Neural progenitor cell (in vitro differentiated cells): ENCODE measurements around the gene CFAP58.
A peak's percentile ranks its signal among the peaks of the same experiment; 100 is the strongest.

Source experiments
- EZH2 ChIP-seq: fragments of 200-600 bp; sonication (generic); IDR thresholded peaks from 2 replicates; pipeline ENCODE4 v1.6.1; 2017; ENCODE audit warnings: antibody characterized with exemption, mild to moderate bottlenecking, moderate library complexity
- EZH2phosphoT487 ChIP-seq: fragments of 200-600 bp; sonication (generic); IDR thresholded peaks from 2 replicates; pipeline ENCODE4 v1.6.1; 2017; ENCODE audit warnings: antibody characterized with exemption
- TF ChIP-seq, protein P1 (sequence below): fragments of 200-600 bp; sonication (generic); IDR thresholded peaks from 2 replicates; pipeline ENCODE4 v1.5.1; 2017; ENCODE audit warnings: antibody characterized with exemption, mild to moderate bottlenecking

DNA sequence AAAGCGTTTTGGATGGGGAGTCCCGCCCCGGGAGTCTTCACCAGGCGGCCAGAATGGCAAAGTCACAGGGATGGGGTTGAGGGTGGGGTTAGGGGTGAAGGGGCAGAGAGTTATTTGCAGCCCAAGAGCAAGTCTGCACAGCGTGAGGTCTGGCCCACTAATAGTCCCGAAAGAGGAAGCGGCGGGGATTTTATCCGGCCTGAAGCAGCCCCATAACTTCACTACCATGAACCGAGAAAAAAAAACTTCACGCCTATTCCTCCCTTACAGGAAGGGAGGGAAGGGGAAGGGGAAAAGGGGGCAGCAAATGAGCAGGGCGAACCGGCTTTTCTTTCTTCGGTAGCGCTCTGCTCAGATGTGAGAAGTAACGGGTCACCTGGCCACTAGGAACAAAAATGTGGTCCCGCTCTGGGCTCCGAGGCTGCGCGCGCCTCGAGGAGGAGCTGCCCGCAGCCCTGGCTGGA is 16.1 kb upstream of the CFAP58 start:
- TF ChIP-seq, protein P1, sequence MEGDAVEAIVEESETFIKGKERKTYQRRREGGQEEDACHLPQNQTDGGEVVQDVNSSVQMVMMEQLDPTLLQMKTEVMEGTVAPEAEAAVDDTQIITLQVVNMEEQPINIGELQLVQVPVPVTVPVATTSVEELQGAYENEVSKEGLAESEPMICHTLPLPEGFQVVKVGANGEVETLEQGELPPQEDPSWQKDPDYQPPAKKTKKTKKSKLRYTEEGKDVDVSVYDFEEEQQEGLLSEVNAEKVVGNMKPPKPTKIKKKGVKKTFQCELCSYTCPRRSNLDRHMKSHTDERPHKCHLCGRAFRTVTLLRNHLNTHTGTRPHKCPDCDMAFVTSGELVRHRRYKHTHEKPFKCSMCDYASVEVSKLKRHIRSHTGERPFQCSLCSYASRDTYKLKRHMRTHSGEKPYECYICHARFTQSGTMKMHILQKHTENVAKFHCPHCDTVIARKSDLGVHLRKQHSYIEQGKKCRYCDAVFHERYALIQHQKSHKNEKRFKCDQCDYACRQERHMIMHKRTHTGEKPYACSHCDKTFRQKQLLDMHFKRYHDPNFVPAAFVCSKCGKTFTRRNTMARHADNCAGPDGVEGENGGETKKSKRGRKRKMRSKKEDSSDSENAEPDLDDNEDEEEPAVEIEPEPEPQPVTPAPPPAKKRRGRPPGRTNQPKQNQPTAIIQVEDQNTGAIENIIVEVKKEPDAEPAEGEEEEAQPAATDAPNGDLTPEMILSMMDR, result no peak
- TF ChIP-seq EZH2phosphoT487 (no peak), EZH2 (peak; percentile 6)
